ENCODE data around the gene ATP2B1.

DNA sequence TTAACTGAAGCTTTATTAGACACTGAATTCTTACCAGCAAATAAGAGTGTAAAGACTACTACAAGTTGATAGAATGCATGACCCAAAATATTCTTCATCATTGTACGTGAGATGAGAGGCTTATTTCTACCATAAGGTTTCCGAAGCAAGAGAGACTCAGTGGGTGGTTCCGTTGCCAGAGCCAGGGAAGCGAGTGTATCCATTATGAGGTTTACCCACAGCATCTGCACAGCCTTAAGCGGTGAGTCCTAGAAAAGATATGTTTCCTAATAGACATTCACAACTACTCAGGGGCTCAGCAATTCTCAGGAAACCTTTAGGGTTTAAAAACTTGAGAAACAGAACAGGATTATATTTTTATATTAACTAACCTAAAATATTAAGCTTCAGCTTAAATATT is 105.0 kb downstream of the ATP2B1 start:
- TF ChIP-seq YY1 (IDR thresholded peaks at IDR 0.05; ENCODE audit: insufficient read depth, insufficient read length) (no peak), ZNF274 (IDR thresholded peaks at IDR 0.05; ENCODE audit: low read depth, low read length) (no peak)
